HUES6 (cell line): ENCODE measurements around the gene RGS13.

Experiments
- H3K27ac ChIP-seq: 2 replicates; pipeline ENCODE4 v1.7.0; 2013; ENCODE audit warnings: low read depth, mild to moderate bottlenecking, low read length, inconsistent platforms
- H3K27me3 ChIP-seq: 2 replicates; pipeline ENCODE4 v1.6.1; 2013; ENCODE audit warnings: low read length; ENCODE audit not compliant: control insufficient read depth, insufficient read depth
- H3K36me3 ChIP-seq: 2 replicates; pipeline ENCODE4 v1.6.1; 2013; ENCODE audit warnings: low read length; ENCODE audit not compliant: control insufficient read depth, insufficient read depth
- H3K4me1 ChIP-seq: 2 replicates; pipeline ENCODE4 v1.6.1; 2013; ENCODE audit warnings: low read length; ENCODE audit not compliant: control insufficient read depth, insufficient read depth
- H3K4me3 ChIP-seq: 2 replicates; pipeline ENCODE4 v1.5.1; 2013; ENCODE audit warnings: low read depth, low read length
- H3K9ac ChIP-seq: one replicate; pipeline ENCODE4 v1.6.1; 2013; ENCODE audit warnings: mild to moderate bottlenecking, low read length
- H3K9me3 ChIP-seq: 2 replicates; pipeline ENCODE4 v1.6.1; 2013; ENCODE audit warnings: low read depth, low read length; ENCODE audit not compliant: control insufficient read depth, insufficient read depth

RGS13 gene

DNA sequence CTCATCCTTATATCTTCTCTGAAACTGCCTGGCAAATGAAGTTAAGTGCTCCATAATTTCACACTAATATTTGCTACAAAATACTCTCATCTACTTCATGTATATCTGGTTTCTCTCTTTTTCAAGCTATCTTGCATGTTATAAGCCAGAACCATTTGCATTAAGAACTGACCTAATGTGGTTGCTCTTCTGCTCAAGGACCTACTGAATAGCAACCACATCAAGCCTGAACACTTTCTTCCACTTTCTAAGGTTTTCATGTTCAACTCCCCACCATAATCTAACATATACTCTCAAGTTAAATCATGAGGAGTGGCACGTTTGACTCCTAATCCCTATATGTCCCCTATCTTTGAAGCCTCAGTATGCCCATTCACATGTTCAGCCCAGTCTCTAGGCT, 33.2 kb upstream of the RGS13 start:
- Histone ChIP-seq H3K27ac (no peak overlapping the region), H3K9ac (no peak overlapping the region), H3K4me3 (no peak overlapping the region), H3K36me3 (no peaks in the 10 kb centered on the region), H3K4me1 (no peaks in the 10 kb centered on the region), H3K27me3 (no peaks in the 10 kb centered on the region), H3K9me3 (no peaks in the 10 kb centered on the region)

DNA sequence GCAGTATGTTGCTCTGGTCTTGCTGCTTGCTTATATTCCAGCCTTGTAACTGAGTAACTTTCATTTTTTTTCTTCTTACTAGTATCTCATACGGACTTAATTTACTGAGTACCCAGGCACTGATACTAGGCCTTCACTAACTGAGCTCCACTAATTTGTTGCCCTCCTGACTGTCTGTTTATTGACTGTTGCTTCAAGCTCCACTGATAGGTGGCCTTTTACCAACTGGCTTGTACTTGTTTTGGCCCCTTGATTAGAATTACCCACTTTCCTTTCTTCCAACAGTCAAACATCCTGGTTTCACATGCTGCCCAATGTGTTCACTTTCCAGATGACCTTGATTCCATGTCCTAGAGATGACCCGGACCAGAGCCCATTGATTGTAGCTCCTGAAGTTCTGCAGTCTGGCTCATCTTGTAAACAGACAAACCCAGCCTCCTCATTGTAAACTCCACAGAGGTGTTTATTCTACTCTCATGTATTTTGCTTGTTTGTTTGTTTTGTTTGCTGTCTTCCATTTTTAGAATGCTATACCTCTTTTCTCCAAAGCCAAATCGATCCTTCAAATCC, 32.6 kb upstream of the RGS13 start:
- Histone ChIP-seq H3K36me3 (no peaks in the 10 kb centered on the region), H3K27me3 (no peaks in the 10 kb centered on the region), H3K4me3 (no peak overlapping the region), H3K4me1 (no peaks in the 10 kb centered on the region), H3K27ac (no peak overlapping the region), H3K9ac (no peak overlapping the region), H3K9me3 (no peaks in the 10 kb centered on the region)

DNA sequence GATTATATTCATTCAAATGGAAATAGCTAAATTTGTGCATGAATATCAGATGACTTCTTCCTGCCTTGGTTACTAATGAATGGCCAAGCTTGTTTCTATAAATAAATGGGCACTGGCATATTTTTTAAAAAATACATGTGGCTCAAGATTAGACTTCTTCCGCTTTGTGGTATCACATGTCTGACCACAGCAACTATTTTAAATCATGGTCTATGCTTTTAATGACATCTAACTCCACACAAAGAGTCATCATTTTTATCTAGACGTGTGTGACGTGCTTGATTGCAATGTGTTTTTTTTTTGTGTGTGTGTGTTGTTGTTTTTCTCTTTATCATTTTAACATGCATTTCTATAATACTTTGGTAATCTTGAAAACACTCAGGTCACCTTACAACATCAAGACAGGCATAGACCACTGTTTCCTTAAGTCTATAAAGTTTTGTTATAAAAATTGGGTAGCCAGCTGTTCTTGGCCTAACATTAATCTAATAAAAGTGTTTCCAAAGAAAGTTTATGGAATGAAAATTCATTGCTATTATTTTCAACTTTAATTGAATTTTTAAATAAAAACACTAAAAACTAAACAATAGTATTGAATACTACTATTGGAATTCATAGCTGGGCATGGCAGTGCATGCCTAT, 30.8 kb upstream of the RGS13 start:
- Histone ChIP-seq H3K27ac (no peak overlapping the region), H3K4me3 (no peak overlapping the region), H3K4me1 (no peaks in the 10 kb centered on the region)

DNA sequence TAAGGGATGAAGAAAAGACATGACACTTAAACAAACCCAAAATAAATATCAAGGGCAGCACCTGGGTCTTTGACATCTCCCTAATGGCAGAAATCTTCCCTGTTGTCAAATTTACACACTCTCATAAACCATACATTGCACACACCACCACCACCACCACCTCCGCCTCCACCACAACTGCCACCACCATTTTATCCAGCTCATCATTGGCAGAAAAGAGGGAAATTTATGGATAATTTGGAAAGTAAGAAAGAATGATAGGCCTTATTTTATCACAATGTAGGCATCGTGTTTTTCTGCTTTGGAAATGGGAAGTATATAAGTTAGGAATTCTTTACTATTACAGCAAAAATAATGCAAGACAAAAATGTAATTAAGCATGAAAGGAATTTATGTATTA, 27.3 kb upstream of the RGS13 start:
- no peak overlapping the region for H3K9ac ChIP-seq
- H3K27ac ChIP-seq = no peak overlapping the region
- H3K4me1 ChIP-seq = no peaks in the 10 kb centered on the region
- no peaks in the 10 kb centered on the region for H3K27me3 ChIP-seq
- H3K4me3 ChIP-seq = no peak overlapping the region
- H3K36me3 ChIP-seq = no peaks in the 10 kb centered on the region
- no peaks in the 10 kb centered on the region for H3K9me3 ChIP-seq

More for the DNA sequence above, 30.8 kb upstream of the RGS13 start:
- no peak overlapping the region for H3K9ac ChIP-seq
- no peaks in the 10 kb centered on the region for H3K9me3 ChIP-seq
- no peaks in the 10 kb centered on the region for H3K36me3 ChIP-seq
- no peaks in the 10 kb centered on the region for H3K27me3 ChIP-seq

DNA sequence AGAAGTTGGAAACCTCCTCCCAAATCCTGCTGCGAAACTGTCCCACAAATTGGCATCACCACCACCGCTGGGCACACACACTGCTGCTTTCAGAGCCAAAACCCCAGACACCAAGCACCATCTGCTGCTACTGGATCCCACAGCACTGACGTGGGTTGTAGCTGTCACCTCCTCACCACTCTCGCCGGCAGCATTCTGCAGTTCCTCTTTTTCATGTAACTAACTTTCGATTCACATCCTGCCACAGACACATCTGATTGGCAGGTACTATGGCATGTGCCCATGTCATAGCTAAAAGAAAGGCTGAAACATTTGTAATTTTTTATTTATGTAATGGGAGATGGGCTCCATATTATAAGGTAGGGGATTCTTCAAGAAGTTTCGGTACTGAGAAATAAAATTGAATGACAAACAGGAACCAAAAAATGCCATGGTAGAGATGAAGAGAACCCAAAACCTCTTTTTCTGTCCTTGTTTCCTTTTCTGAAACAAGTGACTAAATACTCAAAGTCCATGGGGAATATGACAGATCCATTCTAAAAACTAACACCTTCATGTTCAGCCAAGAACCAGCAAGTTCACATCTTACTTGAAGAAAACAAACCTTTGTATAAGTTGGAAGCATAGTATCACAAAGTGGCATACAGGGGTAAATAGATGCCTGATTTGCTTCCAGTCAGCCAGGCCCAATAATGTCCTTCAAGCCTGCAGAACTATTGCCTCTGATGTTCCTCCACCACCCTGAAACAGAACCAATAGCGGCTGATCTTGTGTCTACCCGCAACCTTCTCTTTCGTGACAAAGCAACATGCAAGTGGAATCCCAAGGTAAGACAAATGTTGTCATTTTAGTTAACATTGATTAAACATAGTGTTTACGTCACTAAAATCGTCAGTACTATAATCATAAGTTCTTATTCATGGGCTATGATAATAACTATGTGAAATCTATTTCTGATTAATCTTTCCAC, 26.6 kb upstream of the RGS13 start:
- Histone ChIP-seq H3K27ac (no peak overlapping the region), H3K4me3 (no peak overlapping the region), H3K27me3 (no peaks in the 10 kb centered on the region), H3K4me1 (no peaks in the 10 kb centered on the region), H3K9ac (no peak overlapping the region), H3K36me3 (no peaks in the 10 kb centered on the region), H3K9me3 (no peaks in the 10 kb centered on the region)

DNA sequence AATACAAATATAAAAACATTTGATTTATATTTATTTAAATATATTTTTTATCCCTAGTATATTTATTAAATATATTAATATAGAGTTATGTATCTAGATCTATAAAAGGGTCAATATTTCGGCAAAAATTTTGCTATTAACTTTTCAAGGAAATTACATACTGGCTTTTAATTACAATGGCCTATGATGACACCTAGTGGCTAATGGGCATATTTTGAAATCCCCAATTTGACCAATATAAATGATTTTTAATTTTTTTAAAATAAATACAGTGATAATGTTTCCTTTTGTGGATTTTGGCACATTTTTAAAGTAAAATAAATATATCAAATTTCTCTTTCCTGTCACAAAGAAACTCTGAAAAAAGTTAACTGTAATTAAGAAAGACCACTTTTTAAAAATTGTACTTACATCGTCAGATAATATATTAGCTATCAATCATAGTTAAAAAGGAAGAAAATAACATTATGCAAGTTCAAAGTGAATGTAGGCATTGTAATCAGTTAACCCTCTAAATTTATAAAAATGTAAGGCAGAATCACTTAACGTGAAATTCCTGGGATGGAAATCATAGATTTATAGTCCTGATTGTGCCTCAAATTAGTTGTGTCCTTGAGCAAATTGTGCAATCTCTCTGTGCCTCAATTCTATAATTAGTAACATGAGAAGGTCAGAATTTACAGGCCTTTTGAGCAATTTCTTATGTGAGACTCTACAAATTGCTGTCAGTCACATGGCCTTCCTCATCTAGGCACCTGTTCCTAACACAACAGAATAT, 25.6 kb upstream of the RGS13 start:
- Histone ChIP-seq H3K9ac (no peak overlapping the region), H3K4me1 (no peaks in the 10 kb centered on the region), H3K27ac (no peak overlapping the region), H3K27me3 (no peaks in the 10 kb centered on the region), H3K9me3 (no peaks in the 10 kb centered on the region), H3K4me3 (no peak overlapping the region), H3K36me3 (no peaks in the 10 kb centered on the region)

DNA sequence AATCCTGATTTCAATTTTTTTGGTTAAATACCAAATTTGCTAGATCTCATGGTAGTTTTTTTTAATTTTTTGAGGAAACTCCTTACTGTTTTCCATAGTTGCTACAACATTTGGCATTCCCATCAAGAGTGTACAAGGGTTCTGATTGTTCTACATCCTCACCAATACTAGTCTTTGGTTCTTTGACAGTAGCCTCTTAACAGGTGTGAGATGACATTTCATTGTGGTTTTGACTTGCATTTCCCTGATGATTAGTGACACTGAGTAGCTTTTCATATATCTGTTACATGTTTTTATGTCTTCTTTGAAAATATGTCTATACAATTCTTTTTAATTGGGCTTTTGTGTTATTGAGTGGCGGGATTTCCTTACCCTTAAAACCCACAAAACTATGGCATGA, 20.9 kb upstream of the RGS13 start:
- no peaks in the 10 kb centered on the region for H3K36me3 ChIP-seq

DNA sequence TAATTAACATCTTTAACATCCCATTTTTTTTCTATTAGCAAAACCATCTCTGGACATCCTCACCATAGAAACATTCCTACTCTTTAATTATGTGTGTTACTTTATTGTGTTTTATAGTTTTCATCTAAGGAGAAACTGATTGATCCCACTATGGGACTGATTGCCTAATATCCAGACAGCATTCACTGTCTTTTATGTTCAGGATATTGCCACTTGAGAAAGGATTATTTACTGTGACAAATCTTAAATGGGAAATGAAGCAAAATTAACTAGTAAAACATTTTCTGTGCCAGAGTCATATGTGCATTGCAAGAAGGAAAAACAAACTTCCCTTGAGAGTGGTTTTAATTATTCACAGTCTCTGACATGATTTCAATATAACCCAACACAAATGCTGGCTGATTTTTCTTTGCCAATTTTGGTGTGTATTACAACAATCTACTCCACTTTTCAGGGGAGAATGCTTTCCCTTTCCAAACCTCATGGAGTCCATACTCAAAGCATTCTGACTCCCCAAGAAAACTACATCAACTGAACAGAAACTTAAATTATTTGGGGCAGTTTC, 15.8 kb upstream of the RGS13 start:
- H3K9ac ChIP-seq = no peak overlapping the region
- no peaks in the 10 kb centered on the region for H3K4me1 ChIP-seq
- no peaks in the 10 kb centered on the region for H3K27me3 ChIP-seq
- no peaks in the 10 kb centered on the region for H3K9me3 ChIP-seq
- no peak overlapping the region for H3K4me3 ChIP-seq
- no peaks in the 10 kb centered on the region for H3K36me3 ChIP-seq
- H3K27ac ChIP-seq = no peak overlapping the region

More for the DNA sequence above, 20.9 kb upstream of the RGS13 start:
- Histone ChIP-seq H3K9me3 (no peaks in the 10 kb centered on the region), H3K4me1 (no peaks in the 10 kb centered on the region), H3K9ac (no peak overlapping the region), H3K4me3 (no peak overlapping the region), H3K27ac (no peak overlapping the region), H3K27me3 (no peaks in the 10 kb centered on the region)

DNA sequence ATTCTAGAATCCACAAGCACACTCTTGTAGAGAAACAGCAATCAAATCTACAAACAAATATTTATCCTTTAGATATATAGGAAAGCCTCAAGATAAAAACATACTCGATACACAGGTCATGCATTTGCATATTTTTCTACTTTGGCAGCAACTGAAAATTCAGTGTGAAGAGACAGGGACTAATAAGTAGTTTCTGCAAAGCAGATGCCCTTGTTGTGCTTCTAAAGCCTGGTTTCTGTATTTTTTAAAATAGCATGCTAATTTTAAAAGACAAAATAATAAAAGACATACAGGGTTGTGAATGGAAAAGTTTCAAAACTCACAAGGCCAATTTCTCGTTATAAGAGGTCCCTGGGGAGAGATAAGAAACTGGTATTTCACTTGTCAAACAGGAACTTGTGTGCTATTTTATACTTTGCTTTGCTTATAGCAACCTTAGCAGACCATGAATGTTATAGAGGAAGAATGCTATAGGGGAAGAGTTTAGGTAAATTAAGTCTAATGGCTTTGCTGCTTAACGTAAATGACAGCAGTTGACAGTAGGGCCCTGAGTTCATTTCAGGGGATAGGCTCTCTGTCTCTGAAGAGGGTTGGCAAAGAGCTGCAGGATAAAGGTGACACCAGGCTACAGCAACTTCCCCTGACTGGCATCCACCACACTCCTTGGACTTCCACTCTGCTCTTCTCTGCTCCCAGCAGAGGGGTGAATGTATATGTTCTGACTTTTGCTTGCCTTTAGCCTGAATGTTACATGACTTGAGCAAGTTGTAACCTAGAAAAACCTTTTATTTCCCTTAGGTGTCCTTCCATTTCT, 9.4 kb upstream of the RGS13 start:
- no peaks in the 10 kb centered on the region for H3K36me3 ChIP-seq
- H3K4me1 ChIP-seq = peaks cover 5% of the 10 kb centered on the region; the same call in 1 of the 2 replicates
- no peak overlapping the region for H3K4me3 ChIP-seq
- H3K27ac ChIP-seq = no peak overlapping the region
- no peaks in the 10 kb centered on the region for H3K9me3 ChIP-seq
- no peaks in the 10 kb centered on the region for H3K27me3 ChIP-seq
- no peak overlapping the region for H3K9ac ChIP-seq

DNA sequence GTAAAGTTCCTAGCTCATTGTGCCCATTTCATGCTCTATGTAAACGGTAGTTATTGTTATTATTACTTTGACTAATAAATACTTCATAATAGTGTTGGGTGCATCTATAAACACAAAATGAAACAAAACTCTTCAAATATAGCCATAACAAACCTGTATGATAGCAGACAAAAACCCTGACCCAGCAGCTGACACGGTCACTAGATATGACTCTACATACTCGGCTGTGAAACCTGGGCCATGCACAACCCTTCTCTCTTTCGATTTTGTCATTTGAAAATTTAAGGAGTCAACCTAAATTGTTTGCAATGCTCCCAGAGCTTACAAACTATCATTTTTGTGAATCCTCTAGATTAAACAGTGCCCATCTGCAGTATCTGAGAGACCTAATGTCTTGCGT, 8.0 kb upstream of the RGS13 start:
- Histone ChIP-seq H3K9me3 (no peaks in the 10 kb centered on the region), H3K4me3 (no peak overlapping the region), H3K27ac (no peak overlapping the region), H3K27me3 (no peaks in the 10 kb centered on the region), H3K9ac (no peak overlapping the region), H3K36me3 (no peaks in the 10 kb centered on the region), H3K4me1 (peaks cover 11% of the 10 kb centered on the region; the same call in 1 of the 2 replicates)
